GM10266 (cell line): ENCODE measurements around the gene CBLC.

Source experiments
- DNase-seq: peaks from one replicate; pipeline ENCODE4 v3.0.0; 2012; ENCODE audit errors: extremely low spot score
- TF ChIP-seq, protein P1 (sequence below): IDR thresholded peaks from 2 replicates; pipeline ENCODE4 v1.5.1; 2012; ENCODE audit warnings: mild to moderate bottlenecking, low read depth; ENCODE audit not compliant: control insufficient read depth, insufficient read depth; ENCODE audit errors: missing control alignments

CBLC gene

DNA sequence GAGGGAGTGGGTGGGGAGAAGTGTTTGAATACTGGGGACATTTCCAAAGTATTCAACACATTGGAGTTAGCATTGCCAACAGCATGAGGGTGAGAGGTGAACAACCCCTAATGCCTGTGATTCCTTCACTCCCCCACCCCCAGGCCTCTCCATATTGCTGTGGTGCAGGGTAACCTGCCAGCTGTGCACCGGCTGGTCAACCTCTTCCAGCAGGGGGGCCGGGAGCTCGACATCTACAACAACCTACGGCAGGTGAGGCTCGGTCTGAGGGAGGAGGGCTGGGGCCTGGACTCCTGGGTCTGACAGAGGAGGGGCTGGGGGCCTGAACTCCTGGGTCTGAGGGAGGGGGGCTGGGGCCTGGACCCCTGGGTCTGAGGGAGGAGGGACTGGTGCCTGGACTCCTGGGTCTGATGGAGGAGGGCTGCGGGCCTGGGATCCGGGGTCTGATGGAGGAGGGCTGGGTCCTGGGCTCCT lies 21.6 kb upstream of the CBLC start:
- TF ChIP-seq, protein P1, sequence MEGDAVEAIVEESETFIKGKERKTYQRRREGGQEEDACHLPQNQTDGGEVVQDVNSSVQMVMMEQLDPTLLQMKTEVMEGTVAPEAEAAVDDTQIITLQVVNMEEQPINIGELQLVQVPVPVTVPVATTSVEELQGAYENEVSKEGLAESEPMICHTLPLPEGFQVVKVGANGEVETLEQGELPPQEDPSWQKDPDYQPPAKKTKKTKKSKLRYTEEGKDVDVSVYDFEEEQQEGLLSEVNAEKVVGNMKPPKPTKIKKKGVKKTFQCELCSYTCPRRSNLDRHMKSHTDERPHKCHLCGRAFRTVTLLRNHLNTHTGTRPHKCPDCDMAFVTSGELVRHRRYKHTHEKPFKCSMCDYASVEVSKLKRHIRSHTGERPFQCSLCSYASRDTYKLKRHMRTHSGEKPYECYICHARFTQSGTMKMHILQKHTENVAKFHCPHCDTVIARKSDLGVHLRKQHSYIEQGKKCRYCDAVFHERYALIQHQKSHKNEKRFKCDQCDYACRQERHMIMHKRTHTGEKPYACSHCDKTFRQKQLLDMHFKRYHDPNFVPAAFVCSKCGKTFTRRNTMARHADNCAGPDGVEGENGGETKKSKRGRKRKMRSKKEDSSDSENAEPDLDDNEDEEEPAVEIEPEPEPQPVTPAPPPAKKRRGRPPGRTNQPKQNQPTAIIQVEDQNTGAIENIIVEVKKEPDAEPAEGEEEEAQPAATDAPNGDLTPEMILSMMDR, result no peak
- DNase-seq, result no peak

DNA sequence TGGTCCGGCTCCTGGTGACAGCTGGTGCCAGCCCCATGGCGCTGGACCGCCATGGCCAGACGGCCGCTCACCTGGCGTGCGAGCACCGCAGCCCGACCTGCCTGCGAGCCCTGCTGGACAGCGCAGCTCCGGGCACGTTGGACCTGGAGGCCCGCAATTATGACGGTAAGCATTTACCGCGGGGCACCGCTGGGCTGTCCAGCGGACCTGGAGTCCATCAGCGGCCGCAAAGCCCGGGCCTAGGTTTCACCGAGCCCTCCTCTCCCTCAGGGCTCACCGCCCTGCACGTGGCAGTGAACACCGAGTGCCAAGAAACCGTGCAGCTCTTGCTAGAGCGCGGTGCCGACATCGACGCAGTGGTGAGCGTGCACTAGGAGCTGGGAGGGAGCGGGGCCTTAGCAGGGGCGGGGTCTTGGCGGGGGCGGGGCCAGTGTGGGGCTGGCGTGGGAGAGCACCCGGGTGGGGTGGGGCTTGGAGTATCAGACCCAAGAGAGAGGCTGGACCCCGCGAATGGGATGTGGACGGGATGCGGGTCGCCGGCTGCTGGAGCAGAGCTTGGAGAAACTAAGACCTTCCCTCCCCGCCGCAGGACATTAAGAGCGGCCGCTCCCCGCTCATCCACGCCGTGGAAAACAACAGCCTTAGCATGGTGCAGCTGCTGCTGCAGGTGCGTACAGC lies 20.5 kb upstream of the CBLC start:
- no peak for DNase-seq
- TF ChIP-seq, protein P1, result no peak

DNA sequence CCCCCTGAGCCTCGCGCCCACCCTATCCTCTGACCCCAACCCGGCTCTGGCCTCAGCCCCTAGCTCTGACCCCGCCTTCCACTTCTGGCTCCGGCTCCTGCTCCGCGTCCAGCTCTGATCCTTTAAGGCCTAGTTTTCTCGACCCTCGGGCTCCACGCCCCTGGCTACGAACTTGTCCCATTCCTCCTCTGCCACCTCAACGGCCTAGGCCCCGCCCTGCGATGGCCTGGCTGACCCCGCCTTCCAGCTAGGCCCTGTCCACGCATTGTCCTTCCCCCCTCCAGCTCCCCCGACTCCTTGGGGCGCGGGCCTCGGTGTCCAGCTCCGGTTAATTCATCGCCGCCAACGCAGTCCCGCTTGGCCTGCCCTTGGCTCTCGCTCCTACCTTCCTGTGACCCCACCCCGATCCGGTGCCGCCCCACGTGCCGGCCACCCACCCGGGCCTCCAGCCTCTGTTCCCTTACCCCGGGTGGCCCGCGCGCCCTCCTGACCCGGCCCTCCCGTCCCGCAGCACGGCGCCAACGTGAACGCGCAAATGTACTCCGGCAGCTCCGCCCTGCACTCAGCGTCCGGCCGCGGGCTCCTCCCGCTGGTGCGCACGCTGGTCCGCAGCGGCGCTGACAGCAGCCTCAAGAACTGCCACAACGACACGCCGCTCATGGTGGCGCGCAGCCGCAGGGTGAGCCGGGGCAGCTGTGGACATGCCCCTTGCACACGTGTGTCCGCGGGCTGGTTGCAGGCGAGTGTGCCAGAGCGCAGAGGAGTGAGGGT lies 19.8 kb upstream of the CBLC start:
- TF ChIP-seq, protein P1, result no peak
- DNase-seq, result no peak

DNA sequence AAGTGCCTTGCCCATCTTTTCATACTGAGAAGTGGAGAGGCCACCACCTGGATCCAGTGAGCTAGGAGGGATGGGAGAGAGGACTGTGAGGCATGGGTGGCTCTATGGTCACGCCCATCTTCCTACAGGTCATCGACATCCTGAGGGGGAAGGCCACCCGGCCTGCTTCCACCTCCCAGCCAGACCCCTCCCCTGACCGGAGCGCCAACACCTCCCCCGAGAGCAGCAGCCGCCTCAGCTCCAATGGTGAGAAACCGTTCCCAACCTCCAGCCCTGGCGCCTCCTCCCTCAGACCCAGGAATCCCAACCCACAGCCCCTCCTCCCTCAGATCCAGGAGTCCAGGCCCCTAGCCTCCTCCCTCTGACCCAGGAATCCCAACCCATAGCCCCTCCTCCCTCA lies 19.1 kb upstream of the CBLC start:
- TF ChIP-seq, protein P1, result no peak
- DNase-seq, result no peak

DNA sequence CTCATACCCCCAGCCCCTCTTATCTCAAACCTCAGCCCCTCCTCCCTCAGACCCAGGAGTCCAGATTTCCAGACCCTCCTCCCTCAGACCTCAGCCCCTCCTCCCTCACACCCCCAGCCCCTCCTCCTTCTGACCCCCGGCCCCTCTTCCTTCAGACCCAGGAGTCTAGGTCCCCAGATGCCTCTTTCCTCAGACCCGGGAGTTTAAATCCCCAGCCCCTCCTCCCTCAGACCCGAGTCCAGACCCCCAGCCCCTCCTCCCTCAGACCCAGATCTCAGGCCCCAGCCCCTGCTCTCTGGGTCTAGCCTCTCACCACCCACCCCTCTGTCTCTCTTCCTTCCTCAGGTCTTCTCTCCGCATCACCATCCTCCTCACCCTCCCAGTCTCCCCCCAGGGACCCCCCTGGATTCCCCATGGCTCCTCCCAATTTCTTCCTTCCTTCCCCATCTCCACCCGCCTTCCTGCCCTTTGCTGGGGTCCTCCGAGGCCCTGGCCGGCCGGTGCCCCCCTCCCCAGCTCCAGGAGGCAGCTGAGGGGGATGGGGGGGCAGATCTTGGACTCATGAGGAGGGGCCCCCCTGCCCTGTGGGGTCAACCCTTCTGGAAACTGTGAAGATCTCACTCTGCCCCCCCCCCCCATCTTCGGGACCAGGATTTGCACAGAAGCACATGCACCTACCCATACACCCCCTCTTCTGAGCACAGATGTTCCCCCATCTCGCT lies 18.4 kb upstream of the CBLC start:
- DNase-seq, result no peak
- TF ChIP-seq, protein P1, result no peak

DNA sequence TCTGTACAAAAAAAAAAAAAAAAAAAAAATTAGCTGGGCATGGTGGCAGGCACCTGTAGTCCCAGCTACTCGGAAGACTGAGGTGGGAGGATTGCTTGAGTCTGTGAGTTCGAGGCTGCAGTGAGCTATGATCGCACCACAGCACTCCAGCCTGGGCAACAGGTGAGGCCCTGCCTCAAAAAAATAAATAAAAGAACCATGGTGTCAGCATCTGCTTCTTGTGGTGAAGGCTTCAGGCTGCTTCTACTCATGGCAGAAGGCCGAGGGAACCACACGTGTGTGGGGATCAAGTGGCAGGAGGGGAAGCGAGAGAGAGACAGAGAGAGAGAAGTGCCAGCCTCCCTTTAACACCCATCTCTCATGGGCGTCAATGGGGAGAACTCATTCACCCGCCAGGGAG lies 15.7 kb upstream of the CBLC start:
- no peak for DNase-seq
- TF ChIP-seq, protein P1, result no peak
